Thoracic aorta (tissue), 2 donors: ENCODE measurements around the gene CCL21. TPM values are rescaled to one million over a fixed set of nuclear protein-coding genes. Genes with fewer than 3 reads are reported as not detected.
"Not testable (repeated sequence)": the region's sequence is repeated elsewhere in the genome, so short reads cannot be mapped to it uniquely, and the experiment has no call there.

ENCODE experiments used
- ATAC-seq: fragments of 150-250 bp; one replicate; pipeline ENCODE4 v1.8.0; 2017; ENCODE audit warnings: low read depth; ENCODE audit not compliant: insufficient number of reproducible peaks, low FRiP score
- DNase-seq: peaks from one replicate; pipeline ENCODE4 v3.0.0-alpha.2; 2020; ENCODE audit warnings: low spot score
- H3K27ac ChIP-seq, 2 donors: fragments of 200-600 bp; sonication (generic); 1 replicate in 1 of 2; 2 replicates in 1 of 2; pipeline ENCODE4 v1.5.1; 2016; ENCODE audit warnings: mild to moderate bottlenecking in 2 of 2, moderate library complexity in 2 of 2
- H3K27me3 ChIP-seq: fragments of 200-600 bp; sonication (generic); replicated peaks from 2 replicates; pipeline ENCODE4 v1.6.0; 2016; ENCODE audit warnings: mild to moderate bottlenecking; ENCODE audit not compliant: insufficient read depth
- H3K36me3 ChIP-seq: fragments of 200-600 bp; sonication (generic); one replicate; pipeline ENCODE4 v1.5.1; 2016
- H3K4me1 ChIP-seq, 2 donors: fragments of 200-600 bp; sonication (generic); 1 replicate in 1 of 2; 2 replicates in 1 of 2; pipeline versions ENCODE4 v1.5.1 to v1.6.0; 2016; ENCODE audit warnings: low read depth in 2 of 2, mild to moderate bottlenecking in 1 of 2; ENCODE audit not compliant: control insufficient read depth in 1 of 2
- H3K4me3 ChIP-seq: fragments of 200-600 bp; sonication (generic); 2 replicates; pipeline ENCODE4 v1.5.1; 2016; ENCODE audit warnings: mild to moderate bottlenecking
- H3K9me3 ChIP-seq: fragments of 200-600 bp; sonication (generic); 2 replicates; pipeline ENCODE4 v1.5.1; 2016
- total RNA-seq, 2 donors: library from RNA; depleted of rRNA; stranded (reverse); fragments of >200 nt; gene quantifications; one replicate each; pipeline versions ENCODE4 v1.1.0 to v1.2.3, GENCODE V29; 2016
- TF ChIP-seq, protein P1 (sequence below): fragments of 200-600 bp; sonication (generic); IDR thresholded peaks from one replicate; pipeline ENCODE4 v1.5.1; 2019; ENCODE audit warnings: antibody characterized with exemption

The CCL21 gene
- total RNA-seq, 2 donors from 2014 or later: 9.3 TPM; not detected in 1

- DNase-seq (no peak), ATAC-seq (no peak)
- TF ChIP-seq, protein P1, sequence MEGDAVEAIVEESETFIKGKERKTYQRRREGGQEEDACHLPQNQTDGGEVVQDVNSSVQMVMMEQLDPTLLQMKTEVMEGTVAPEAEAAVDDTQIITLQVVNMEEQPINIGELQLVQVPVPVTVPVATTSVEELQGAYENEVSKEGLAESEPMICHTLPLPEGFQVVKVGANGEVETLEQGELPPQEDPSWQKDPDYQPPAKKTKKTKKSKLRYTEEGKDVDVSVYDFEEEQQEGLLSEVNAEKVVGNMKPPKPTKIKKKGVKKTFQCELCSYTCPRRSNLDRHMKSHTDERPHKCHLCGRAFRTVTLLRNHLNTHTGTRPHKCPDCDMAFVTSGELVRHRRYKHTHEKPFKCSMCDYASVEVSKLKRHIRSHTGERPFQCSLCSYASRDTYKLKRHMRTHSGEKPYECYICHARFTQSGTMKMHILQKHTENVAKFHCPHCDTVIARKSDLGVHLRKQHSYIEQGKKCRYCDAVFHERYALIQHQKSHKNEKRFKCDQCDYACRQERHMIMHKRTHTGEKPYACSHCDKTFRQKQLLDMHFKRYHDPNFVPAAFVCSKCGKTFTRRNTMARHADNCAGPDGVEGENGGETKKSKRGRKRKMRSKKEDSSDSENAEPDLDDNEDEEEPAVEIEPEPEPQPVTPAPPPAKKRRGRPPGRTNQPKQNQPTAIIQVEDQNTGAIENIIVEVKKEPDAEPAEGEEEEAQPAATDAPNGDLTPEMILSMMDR: no peak
- Histone ChIP-seq H3K27me3 (no peaks in the 10 kb centered on the region), H3K36me3 (no peaks in the 10 kb centered on the region), H3K4me3 (no peak overlapping the region), H3K27ac (no peak overlapping the region), H3K4me1 (no peaks in the 10 kb centered on the region), H3K9me3 (no peaks in the 10 kb centered on the region)
Measured at GRCh38 chr9:34742710-34743109, 32.8 kb upstream of the CCL21 start.

DNA sequence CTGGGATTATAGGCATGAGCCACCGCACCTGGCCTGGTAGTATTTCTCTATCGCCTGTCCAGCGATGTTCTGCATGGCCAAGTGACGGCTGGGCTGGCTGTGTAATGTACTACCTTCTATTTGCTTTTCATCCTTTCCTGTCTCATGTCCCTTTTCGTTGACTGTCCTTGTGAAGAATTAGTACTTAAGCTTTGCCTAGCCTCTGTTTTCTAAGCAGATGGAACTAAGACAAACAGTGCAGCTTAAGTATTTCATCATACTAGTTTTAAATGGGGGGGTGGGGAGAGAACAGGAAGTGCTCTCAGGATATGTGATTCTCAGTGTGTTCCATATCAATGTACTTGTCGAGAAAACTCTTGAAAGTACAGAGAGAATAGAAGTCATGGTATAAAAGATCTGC lies 31.7 kb upstream of the CCL21 start:
- TF ChIP-seq, protein P1: no peak
- no peak overlapping the region for H3K4me3 ChIP-seq

DNA sequence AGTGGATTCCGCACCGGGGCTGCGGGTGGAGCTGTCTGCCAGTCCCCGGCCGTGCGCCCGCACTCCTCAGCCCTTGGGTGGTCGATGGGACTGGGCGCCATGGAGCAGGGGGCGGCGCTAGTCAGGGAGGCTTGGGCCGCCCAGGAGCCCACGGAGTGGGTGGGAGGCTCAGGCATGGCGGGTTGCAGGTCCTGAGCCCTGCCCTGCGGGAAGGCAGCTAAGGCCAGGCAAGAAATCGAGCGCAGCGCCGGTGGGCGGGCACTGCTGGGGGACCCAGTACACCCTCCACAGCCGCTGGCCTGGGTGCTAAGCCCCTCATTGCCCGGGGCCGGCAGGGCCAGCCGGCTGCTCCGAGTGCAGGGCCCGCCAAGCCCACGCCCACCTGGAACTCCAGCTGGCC lies 30.2 kb upstream of the CCL21 start:
- not testable (repeated sequence) for H3K27ac ChIP-seq, H3K4me1 ChIP-seq, DNase-seq, H3K9me3 ChIP-seq, H3K4me3 ChIP-seq, ATAC-seq, H3K36me3 ChIP-seq, H3K27me3 ChIP-seq

More for the DNA sequence above, 31.7 kb upstream of the CCL21 start:
- no peak overlapping the region for H3K27ac ChIP-seq
- no peaks in the 10 kb centered on the region for H3K27me3 ChIP-seq
- H3K9me3 ChIP-seq: no peaks in the 10 kb centered on the region
- no peaks in the 10 kb centered on the region for H3K36me3 ChIP-seq
- ATAC-seq: no peak
- no peak for DNase-seq
- no peaks in the 10 kb centered on the region for H3K4me1 ChIP-seq

DNA sequence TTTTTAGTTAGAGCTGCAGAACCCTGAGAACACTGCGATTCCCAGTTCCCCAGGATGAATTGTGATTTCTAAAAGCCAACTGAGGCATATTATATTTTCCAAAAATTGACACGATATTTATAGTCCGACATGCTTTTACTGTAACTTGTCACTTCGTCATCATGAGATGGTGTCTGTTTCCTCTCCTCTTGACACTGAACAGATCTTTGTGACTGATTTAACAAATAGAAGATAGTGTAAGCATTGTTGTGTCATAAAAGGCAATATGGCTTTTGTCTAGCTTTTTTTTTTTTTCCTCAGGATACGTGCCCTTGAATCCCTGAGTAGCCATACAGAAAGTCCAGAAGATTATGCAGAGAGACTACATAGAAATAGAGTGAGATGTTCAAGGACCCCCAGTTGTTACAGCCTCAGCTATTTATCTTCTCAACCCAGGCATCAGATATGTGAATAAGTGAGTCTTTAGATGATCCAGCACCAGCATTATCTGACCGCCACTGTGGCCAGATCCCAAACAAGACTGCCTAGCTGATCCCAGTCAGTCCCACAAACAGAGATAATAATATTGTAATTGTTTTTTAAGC lies 27.8 kb upstream of the CCL21 start:
- Histone ChIP-seq H3K4me3 (no peak overlapping the region), H3K27ac (no peak overlapping the region), H3K9me3 (no peaks in the 10 kb centered on the region), H3K36me3 (no peaks in the 10 kb centered on the region), H3K27me3 (no peaks in the 10 kb centered on the region), H3K4me1 (no peaks in the 10 kb centered on the region)
- DNase-seq: no peak
- ATAC-seq: no peak
- TF ChIP-seq, protein P1: no peak

- H3K27me3 ChIP-seq: no peaks in the 10 kb centered on the region
- DNase-seq: no peak
- H3K4me1 ChIP-seq: no peaks in the 10 kb centered on the region
- H3K4me3 ChIP-seq: no peak overlapping the region
- no peak overlapping the region for H3K27ac ChIP-seq
- no peak for ATAC-seq
- H3K9me3 ChIP-seq: no peaks in the 10 kb centered on the region
- H3K36me3 ChIP-seq: no peaks in the 10 kb centered on the region
- TF ChIP-seq, protein P1: no peak
Measured at GRCh38 chr9:34734720-34735119, 24.8 kb upstream of the CCL21 start.

- Histone ChIP-seq H3K27ac (no peak overlapping the region), H3K27me3 (no peaks in the 10 kb centered on the region), H3K4me3 (no peak overlapping the region), H3K36me3 (no peaks in the 10 kb centered on the region), H3K9me3 (no peaks in the 10 kb centered on the region), H3K4me1 (no peaks in the 10 kb centered on the region)
- DNase-seq (no peak), ATAC-seq (no peak)
- TF ChIP-seq, protein P1: no peak
Measured at GRCh38 chr9:34732886-34733285, 22.9 kb upstream of the CCL21 start.
